ENCODE measurements around the gene ZNF556.

- TF ChIP-seq EZH2 (IDR thresholded peaks at IDR 0.05) = no peak
- no peak for TF ChIP-seq POLR2AphosphoS5 (IDR thresholded peaks at IDR 0.05; ENCODE audit: borderline replicate concordance, low read depth, low read length)
- no peak for TF ChIP-seq FOXP2 (optimal IDR thresholded peaks at IDR 0.05; ENCODE audit: control extremely low read depth, extremely low read length, insufficient read depth)
These were observed 10.5 kb downstream of the ZNF556 start for GRCh38 chr19:2877398-2878331.
